AG04449 (cell line): ENCODE data around the gene MS4A8.

ENCODE experiments used
- CTCF ChIA-PET: fragments of 350-600 bp; formaldehyde crosslinking; extraction: SDS; loops from one replicate; lab custom pipeline; 2021; ENCODE audit warnings: antibody characterized with exemption; lab: Yijun Ruan, JAX
- POLR2A ChIA-PET: fragments of 400-600, 350-600 bp; formaldehyde crosslinking; extraction: SDS; loops from one replicate; lab custom pipeline; 2020; ENCODE audit warnings: antibody characterized with exemption, inconsistent platforms; lab: Yijun Ruan, JAX
- DNase-seq: peaks from one replicate; pipeline ENCODE4 v3.0.0-alpha.2; 2010; ENCODE audit warnings: low read depth, low spot score
- H3K4me3 ChIP-seq: 2 replicates; pipeline ENCODE4 v1.5.1; 2011; ENCODE audit warnings: low read depth, mild to moderate bottlenecking, control low read depth, low read length
- TF ChIP-seq, protein P1 (sequence below): IDR thresholded peaks from one replicate; pipeline ENCODE4 v1.5.1; 2011; ENCODE audit warnings: mild to moderate bottlenecking, moderate library complexity, low read length, control low read depth, inconsistent platforms; ENCODE audit not compliant: insufficient read depth; ENCODE audit errors: missing control alignments

Gene MS4A8

GRCh38 chr11:60719391-60719790 lies 20.0 kb downstream of the MS4A8 start:
- ChIA-PET POLR2A (no interaction called here), CTCF (no interaction called here)
- TF ChIP-seq, protein P1, sequence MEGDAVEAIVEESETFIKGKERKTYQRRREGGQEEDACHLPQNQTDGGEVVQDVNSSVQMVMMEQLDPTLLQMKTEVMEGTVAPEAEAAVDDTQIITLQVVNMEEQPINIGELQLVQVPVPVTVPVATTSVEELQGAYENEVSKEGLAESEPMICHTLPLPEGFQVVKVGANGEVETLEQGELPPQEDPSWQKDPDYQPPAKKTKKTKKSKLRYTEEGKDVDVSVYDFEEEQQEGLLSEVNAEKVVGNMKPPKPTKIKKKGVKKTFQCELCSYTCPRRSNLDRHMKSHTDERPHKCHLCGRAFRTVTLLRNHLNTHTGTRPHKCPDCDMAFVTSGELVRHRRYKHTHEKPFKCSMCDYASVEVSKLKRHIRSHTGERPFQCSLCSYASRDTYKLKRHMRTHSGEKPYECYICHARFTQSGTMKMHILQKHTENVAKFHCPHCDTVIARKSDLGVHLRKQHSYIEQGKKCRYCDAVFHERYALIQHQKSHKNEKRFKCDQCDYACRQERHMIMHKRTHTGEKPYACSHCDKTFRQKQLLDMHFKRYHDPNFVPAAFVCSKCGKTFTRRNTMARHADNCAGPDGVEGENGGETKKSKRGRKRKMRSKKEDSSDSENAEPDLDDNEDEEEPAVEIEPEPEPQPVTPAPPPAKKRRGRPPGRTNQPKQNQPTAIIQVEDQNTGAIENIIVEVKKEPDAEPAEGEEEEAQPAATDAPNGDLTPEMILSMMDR = no peak
- H3K4me3 ChIP-seq = no peak overlapping the region
- no peak for DNase-seq

DNA sequence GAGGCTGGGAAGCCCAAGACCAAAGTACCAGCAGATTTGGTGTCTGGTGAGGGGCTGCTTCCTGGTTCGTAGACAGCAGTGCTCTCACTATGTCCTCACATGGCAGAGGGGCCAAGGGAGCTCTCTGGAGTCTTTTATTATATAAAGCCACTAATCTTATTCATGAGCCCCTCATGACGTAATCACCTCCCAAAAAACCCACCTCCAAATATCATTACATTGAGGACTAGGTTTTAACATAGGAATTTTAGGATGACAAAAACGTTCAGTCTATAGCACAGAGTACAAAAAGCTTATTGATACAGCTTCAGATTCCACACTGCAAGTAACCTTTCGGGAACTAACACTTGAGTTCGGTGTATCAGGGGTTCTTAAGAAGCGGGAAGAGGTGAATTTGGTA lies 21.0 kb downstream of the MS4A8 start:
- TF ChIP-seq, protein P1 = no peak
- H3K4me3 ChIP-seq = no peak overlapping the region
- ChIA-PET CTCF (no interaction called here), POLR2A (no interaction called here)
- DNase-seq = no peak

GRCh38 chr11:60724420-60724819 lies 25.0 kb downstream of the MS4A8 start, which contains the start of gene MS4A18:
TSS of gene MS4A18 (plus strand) at chr11:60724720.
- ChIA-PET POLR2A (no interaction called here), CTCF (no interaction called here)
- H3K4me3 ChIP-seq = no peak within 1 kb of the TSS
- DNase-seq = no peak
- TF ChIP-seq, protein P1 = no peak

DNA sequence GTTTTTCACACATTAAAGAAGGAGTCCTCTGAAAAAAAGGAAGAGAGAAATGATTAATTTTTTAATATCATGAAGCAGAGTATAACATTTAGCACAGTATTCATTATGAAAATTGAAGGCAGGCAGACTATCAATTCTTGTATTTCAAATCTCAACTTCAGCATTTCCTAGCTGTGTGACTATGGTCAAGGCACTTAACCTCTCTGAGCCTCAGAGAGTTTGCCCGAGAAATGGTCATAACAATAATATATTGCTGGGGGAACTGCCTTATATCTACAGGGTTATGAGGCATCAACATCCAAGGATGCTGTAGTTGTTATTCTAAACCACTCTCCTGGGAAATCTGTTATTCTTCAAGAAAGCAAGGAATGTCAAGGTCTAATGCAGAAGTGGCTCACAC lies 26.2 kb downstream of the MS4A8 start:
- no peak for DNase-seq
- TF ChIP-seq, protein P1 = no peak
- CTCF ChIA-PET = no interaction called here
- POLR2A ChIA-PET = interaction anchor here (0.6 kb wide), 1 partner anchor 1998 kb away, joined by 3 read pairs; no protein-coding TSS in a partner anchor
- no peak overlapping the region for H3K4me3 ChIP-seq

DNA sequence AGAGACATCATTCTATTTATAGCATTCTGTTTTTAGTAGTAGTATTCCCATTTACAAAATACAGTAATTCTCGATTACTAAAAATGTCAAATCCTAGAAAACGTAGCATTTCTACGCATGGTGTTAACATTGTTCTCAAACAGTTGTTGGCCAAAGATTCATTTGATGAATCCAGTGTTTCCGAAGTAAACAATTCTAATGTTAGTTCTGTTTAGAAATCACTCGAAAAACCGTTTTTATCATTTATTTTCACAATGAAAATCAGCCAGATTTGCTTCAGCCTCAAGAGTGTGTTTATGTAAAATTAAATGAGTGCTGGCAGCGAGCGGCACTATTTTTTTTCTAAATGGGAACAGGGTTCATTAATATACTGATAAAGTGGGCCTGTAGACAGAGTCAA lies 32.2 kb downstream of the MS4A8 start:
- no peak overlapping the region for H3K4me3 ChIP-seq
- POLR2A ChIA-PET = no interaction called here
- TF ChIP-seq, protein P1 = no peak
- CTCF ChIA-PET = no interaction called here
- DNase-seq = no peak

GRCh38 chr11:60734279-60734678 lies 34.9 kb downstream of the MS4A8 start:
- CTCF ChIA-PET = no interaction called here

More at GRCh38 chr11:60734279-60734678, 34.9 kb downstream of the MS4A8 start:
- H3K4me3 ChIP-seq = no peak overlapping the region
- TF ChIP-seq, protein P1 = no peak
- DNase-seq = no peak
- POLR2A ChIA-PET = no interaction called here
